LNCAP (cell line): Measurements from ENCODE around the gene NCKAP5.

ENCODE experiments used
- TF ChIP-seq, protein P1 (sequence below): fragments of 450-650 bp; IDR thresholded peaks from 2 replicates; pipeline ENCODE4 v1.5.1; 2017; ENCODE audit warnings: mild to moderate bottlenecking

The NCKAP5 gene

DNA sequence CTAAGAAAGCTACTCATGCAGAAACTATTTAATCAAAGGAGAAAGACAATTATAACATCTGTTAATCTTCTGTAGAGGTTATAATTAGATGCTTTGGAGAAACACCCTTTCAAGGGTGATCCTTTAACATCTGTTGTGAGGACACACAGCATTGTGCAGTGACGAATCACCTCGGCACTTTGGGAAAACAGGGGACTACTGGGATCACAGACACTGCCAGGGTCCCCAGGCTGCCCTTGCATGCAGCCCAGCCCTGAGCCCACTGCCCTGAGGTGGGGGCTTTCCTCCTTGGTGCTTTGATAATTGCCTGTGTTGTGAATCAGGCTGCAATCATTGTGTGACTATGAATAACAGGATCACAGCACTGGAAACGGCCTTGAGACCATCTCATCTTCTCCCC lies 10.6 kb downstream of the NCKAP5 start:
- TF ChIP-seq, protein P1, sequence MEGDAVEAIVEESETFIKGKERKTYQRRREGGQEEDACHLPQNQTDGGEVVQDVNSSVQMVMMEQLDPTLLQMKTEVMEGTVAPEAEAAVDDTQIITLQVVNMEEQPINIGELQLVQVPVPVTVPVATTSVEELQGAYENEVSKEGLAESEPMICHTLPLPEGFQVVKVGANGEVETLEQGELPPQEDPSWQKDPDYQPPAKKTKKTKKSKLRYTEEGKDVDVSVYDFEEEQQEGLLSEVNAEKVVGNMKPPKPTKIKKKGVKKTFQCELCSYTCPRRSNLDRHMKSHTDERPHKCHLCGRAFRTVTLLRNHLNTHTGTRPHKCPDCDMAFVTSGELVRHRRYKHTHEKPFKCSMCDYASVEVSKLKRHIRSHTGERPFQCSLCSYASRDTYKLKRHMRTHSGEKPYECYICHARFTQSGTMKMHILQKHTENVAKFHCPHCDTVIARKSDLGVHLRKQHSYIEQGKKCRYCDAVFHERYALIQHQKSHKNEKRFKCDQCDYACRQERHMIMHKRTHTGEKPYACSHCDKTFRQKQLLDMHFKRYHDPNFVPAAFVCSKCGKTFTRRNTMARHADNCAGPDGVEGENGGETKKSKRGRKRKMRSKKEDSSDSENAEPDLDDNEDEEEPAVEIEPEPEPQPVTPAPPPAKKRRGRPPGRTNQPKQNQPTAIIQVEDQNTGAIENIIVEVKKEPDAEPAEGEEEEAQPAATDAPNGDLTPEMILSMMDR, result no peak

DNA sequence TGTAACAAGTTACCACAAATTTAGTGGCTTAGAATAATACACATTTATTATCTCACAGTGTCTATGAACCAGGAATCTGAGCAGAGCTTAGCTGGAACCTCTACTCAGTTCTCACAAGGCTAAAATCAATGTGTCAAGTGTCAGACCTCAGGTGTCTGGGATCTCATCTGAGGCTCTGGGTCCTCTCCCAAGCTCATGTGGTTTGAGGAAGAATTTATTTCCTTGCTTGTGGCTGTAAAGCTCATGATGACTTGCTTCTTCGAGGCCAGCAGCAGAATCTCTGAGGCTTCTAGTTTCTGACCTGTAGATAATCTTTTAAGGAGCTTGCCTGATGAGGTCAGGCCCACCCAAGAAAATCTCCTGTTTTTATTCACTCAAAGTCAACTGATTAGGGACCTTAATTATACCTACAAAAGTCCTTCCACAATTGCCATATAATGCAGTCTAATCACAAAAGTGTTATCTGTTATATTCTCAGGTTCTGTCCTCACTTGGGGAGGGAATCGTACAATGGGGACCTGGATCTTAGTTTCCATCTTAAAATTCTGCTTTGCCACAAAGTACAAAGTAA lies 14.3 kb downstream of the NCKAP5 start:
- TF ChIP-seq, protein P1, result no peak

- TF ChIP-seq, protein P1, result no peak
Measured at GRCh38 chr2:133553251-133553650, 15.0 kb downstream of the NCKAP5 start.

DNA sequence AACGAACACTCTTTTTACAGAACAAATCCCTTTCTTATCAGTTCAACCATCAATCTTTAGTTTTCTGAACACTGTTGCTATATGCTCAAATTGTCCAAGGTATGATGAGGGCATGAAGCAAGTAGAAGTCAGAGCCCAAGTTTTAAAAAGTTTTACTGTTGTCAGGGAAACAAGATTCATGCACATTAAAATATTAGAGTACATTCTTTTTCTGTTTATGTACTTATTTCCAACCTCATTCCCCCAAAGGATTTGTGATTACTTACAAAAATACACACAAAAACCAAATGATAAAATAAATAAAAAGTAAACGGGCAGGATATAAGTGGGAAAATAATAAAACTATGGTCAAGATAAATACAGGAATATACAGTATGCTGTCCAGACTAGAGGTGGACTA lies 15.4 kb downstream of the NCKAP5 start:
- TF ChIP-seq, protein P1, result no peak

GRCh38 chr2:133541797-133542196 lies 26.5 kb downstream of the NCKAP5 start:
- TF ChIP-seq, protein P1, result no peak

DNA sequence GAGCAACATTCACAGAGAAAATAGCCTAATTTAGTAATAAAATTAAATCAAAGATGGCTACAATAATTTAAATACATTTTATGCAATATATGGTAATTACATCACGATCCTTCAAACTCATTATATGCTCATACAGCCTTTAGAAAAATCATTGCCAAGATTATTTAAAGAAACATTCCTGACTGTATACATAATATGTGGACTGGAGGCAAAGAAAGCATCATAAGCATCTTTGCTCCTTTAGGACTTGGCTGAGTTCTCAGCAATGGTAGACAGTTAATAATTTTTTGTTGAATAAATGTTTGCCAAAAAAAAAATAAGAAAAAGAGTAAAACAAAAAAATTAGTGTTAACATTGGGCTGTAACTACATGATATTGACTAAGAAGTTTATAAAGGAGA lies 26.9 kb downstream of the NCKAP5 start:
- TF ChIP-seq, protein P1, result no peak

- TF ChIP-seq, protein P1, result no peak
Measured at GRCh38 chr2:133532919-133533318, 35.3 kb downstream of the NCKAP5 start.

DNA sequence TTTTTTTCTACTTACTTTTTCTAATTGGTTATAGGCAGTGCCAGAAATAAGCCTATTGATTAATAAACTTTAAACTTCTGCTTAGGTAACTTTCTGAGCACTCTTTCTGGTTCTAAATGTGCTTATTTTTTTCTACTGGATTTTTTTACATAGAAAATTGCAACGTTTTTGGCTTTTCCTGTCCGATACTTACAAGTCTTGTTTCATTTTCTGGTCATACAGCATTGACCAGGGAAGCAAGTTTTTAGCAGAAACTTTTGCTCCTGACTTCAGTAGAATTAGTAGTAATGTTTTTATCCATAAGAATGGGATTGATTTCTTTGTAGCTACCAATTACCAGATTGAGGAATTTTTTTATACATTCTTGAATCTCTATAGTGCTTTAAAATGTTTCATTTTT lies 36.9 kb downstream of the NCKAP5 start:
- TF ChIP-seq, protein P1, result no peak
